Stimulated activated memory B cell treated with anti-CD40 and anti-IgM and Interleukin-4, amounts not matched to agents 10 μg/mL and 1 μg/mL and 100 μg/mL, for 72 hours (primary cell): ENCODE data around the gene DDAH1.

Experiments used
- ATAC-seq: fragments of 150-1000 bp; cut with Tn5 transposase; 2 replicates; pipeline ENCODE4 v1.10.0; 2021
- H3K27ac Mint-ChIP-seq: one replicate; pipeline ENCODE4 v1.8.0; 2022; ENCODE audit warnings: mild to moderate bottlenecking, mixed read lengths
- H3K27me3 Mint-ChIP-seq: one replicate; pipeline ENCODE4 v1.8.0; 2022; ENCODE audit warnings: mixed read lengths
- H3K36me3 Mint-ChIP-seq: one replicate; pipeline ENCODE4 v1.8.0; 2022; ENCODE audit warnings: mixed read lengths
- H3K4me1 Mint-ChIP-seq: one replicate; pipeline ENCODE4 v1.8.0; 2022; ENCODE audit warnings: mixed read lengths
- H3K4me3 Mint-ChIP-seq: one replicate; pipeline ENCODE4 v1.8.0; 2022; ENCODE audit warnings: mild to moderate bottlenecking, moderate library complexity, mixed read lengths
- H3K9me3 Mint-ChIP-seq: one replicate; pipeline ENCODE4 v1.8.0; 2022; ENCODE audit warnings: mixed read lengths

DDAH1 gene

DNA sequence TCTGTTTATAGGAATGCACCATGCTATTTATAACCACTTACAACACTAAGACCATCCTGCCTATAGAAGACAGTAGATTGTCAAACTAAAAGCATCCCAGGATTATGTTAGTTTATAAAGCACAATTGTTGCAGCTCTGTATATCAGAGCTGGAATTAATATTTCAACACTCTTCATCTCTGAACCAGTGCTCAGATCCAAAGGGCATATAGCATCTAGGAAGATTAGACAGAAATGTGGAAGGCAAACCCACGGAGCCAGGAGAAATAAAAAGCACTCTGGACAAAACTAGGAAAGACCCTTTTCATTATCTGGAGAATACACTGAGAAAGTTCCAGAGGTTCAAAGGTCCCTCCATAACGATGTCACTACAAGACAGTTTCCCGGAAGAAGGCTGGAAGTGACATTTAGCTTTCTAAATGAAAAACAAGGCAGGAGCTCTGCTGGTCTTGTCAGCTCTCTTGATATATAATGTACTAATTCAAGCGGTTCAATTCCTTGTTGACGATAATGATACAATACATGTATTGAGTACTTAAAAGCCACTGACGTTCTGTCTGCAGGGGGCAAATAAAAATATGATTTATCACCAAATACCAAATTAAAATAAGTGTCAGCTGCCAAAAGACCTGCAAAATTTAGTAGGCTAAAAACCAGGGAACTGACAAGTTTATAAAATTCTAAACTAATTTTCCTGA, 96.7 kb downstream of the DDAH1 start:
- ATAC-seq = no peak
- Mint-ChIP-seq H3K27ac (no peak overlapping the region), H3K4me3 (no peak overlapping the region), H3K4me1 (peaks cover 2% of the 10 kb centered on the region), H3K36me3 (no peaks in the 10 kb centered on the region), H3K9me3 (no peaks in the 10 kb centered on the region), H3K27me3 (no peaks in the 10 kb centered on the region)

DNA sequence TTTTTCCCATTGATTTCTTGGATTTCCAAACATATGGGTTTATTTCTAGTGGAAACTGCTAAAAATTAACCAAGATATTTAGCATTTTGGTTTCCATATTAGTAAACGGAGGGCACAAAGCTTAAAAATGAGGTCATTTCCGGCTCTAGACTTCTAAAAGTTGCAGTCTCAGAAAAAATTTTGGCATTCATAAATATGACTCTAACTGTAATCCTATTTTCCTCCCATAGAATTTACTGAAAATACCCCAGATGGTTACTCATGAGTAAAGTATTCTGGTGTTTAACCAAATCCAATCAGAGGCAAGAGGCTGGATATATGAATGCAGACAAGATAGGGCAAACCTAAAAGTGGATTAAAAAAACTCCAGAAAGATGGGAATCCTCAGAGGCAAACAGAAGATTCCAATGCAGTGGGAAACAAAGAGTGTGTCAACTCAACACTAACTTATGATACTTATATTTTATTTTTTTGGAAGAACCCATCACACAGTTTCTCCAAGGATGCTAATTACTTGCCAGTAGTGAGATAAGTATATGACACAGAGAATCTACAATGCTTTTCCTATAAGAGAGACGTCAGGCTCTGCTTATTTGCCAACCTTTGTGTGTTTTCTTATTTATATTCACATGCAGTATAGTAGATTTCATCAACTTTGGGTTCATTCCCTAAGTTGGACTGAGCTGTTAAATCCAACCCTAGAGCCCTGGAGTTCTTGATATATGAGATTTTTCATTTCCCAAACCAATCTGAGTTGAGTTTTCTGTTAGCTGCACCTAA, 98.4 kb downstream of the DDAH1 start:
- H3K4me1 Mint-ChIP-seq = no peaks in the 10 kb centered on the region
- ATAC-seq = no peak
- H3K9me3 Mint-ChIP-seq = no peaks in the 10 kb centered on the region
- no peaks in the 10 kb centered on the region for H3K27me3 Mint-ChIP-seq
- H3K27ac Mint-ChIP-seq = no peak overlapping the region
- H3K4me3 Mint-ChIP-seq = no peak overlapping the region
- no peaks in the 10 kb centered on the region for H3K36me3 Mint-ChIP-seq

- Mint-ChIP-seq H3K4me3 (no peak overlapping the region), H3K27ac (no peak overlapping the region), H3K27me3 (no peaks in the 10 kb centered on the region), H3K36me3 (no peaks in the 10 kb centered on the region), H3K9me3 (no peaks in the 10 kb centered on the region), H3K4me1 (no peaks in the 10 kb centered on the region)
- ATAC-seq = no peak
Measured at GRCh38 chr1:85365851-85366250, 99.1 kb downstream of the DDAH1 start.

DNA sequence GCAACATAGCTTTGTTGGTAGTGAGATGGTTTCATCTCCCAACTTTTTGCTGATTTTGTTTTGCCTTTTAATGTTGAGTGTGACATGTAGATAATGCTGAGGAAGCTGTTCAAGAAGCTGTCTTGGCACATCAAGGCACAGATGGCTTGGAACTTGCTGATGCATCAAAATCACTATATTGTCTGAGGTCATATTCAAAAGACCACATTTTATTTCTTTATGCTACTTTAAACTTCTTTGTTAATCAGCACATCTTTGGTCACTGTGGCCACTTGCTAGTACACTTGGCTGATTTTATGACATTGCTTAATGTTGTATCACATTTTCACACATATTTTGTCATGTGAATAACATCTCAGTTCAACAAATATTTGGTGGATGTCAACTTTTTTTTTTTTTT, 101.4 kb downstream of the DDAH1 start:
- H3K4me3 Mint-ChIP-seq = no peak overlapping the region
- no peak overlapping the region for H3K27ac Mint-ChIP-seq
- no peaks in the 10 kb centered on the region for H3K27me3 Mint-ChIP-seq
- no peaks in the 10 kb centered on the region for H3K4me1 Mint-ChIP-seq
- H3K36me3 Mint-ChIP-seq = no peaks in the 10 kb centered on the region
- no peak for ATAC-seq
- H3K9me3 Mint-ChIP-seq = no peaks in the 10 kb centered on the region

- Mint-ChIP-seq H3K27ac (no peak overlapping the region), H3K4me1 (no peaks in the 10 kb centered on the region), H3K36me3 (no peaks in the 10 kb centered on the region), H3K27me3 (no peaks in the 10 kb centered on the region), H3K4me3 (no peak overlapping the region), H3K9me3 (no peaks in the 10 kb centered on the region)
- no peak for ATAC-seq
Measured at GRCh38 chr1:85363092-85363491, 101.9 kb downstream of the DDAH1 start.

DNA sequence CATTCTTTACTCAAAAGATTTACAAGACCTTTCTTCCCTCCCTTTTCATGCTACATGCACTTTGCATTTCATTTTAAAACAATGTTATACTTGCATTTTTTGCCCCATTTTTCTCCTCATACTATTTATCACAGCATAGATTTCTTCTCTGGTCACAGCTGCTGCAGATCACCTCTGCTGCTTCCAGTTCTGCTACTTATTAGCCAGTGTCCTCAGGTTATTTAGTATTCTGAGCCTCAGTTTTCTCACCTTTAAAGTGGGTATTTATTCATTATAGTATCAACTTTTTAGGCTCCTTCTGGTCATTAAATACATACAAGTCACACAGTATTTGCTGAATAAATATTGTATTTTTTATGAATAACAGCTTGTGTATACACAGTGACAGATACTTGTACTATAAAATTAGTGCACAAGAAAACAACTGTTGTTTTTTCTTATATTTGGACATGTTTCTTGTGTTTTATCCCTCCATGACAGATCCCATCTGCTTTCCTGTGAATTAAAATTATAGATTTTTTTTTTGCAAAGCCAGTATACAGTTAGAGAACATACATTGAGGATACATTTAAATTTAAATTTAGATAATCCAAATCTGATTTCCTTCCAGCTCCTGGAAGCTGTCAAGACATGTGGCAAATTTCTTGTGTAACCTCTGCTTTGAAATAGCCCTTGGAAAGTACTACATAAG, 103.2 kb downstream of the DDAH1 start:
- H3K4me3 Mint-ChIP-seq = no peak overlapping the region

DNA sequence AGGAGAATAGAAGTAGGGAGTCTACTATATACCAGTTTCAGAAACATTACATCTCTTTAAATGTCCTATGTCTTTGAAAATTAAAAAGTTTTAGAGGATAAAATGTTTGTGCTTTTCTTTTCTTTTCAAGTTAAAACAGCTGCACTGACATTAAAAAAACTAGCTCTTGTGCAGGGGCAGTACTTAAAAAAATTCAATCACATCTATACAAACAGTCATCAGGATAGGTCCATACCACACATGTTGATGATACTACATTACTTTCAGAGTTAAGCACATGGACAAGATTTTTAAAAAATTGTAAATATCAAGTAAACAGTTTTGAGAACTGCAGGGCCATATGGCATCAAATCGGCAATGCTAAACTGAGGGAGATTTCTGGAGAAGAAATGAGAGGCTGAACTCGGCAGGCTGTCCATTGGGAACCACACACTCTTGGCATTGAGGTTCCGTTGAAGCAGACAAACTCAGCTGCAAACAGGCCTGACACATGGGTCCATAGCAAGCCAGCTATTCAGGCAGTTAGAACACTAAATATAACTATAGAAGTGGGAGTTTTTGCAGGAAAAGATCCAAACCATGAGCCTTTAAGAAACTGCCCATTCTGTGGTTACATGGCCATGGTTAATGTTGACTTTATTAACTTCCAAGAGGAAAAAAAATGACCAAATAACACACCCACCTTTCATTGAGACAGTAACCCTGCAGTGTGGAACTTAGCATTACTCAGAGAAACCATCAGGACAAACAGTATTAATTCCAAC, 104.0 kb downstream of the DDAH1 start:
- Mint-ChIP-seq H3K36me3 (no peaks in the 10 kb centered on the region), H3K9me3 (no peaks in the 10 kb centered on the region), H3K27me3 (no peaks in the 10 kb centered on the region), H3K27ac (no peak overlapping the region), H3K4me3 (no peak overlapping the region), H3K4me1 (no peaks in the 10 kb centered on the region)
- ATAC-seq = no peak

More for the DNA sequence above, 103.2 kb downstream of the DDAH1 start:
- ATAC-seq = no peak
- Mint-ChIP-seq H3K27ac (no peak overlapping the region), H3K27me3 (no peaks in the 10 kb centered on the region), H3K4me1 (no peaks in the 10 kb centered on the region), H3K36me3 (no peaks in the 10 kb centered on the region), H3K9me3 (no peaks in the 10 kb centered on the region)

DNA sequence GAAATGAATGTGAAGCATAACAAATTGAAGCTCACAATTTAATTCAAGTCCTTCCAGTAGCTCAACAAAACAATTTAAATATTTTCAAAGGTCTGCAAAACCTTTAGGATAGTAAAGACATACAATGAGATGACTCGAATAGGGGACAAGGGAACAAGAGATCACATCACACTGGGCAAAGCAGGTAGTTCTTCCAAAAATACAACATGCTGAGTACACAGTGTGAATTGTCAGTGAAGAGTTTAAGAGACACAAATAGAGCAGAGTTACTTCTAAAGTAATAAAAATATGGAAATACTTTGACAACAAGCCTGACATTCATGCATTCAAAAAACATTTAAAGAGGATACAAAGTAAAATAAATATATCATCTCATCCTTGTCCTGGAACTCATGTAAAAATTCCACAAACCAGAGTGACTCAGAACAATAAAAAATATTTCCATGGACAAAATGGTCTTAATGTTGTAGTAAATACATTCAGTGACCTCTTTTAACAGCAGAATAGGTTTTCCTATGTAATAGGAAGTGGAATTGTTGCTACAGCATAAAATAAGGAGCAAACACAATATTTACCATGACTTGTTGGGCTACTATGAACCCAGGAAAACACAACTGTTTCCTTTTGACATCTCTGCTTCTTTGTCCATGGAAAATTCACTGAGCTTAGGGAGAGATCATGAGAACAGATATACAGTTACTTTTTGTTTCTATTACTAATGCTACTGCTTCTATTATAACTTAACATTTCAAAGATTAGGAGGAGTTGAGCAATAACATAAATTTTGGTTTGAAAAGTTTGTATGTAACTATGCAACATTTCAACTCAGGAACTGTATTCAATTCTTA, 104.9 kb downstream of the DDAH1 start:
- no peak overlapping the region for H3K27ac Mint-ChIP-seq
- H3K27me3 Mint-ChIP-seq = no peaks in the 10 kb centered on the region
- no peak for ATAC-seq
- H3K4me1 Mint-ChIP-seq = no peaks in the 10 kb centered on the region
- H3K9me3 Mint-ChIP-seq = no peaks in the 10 kb centered on the region
- H3K4me3 Mint-ChIP-seq = no peak overlapping the region
- H3K36me3 Mint-ChIP-seq = no peaks in the 10 kb centered on the region

DNA sequence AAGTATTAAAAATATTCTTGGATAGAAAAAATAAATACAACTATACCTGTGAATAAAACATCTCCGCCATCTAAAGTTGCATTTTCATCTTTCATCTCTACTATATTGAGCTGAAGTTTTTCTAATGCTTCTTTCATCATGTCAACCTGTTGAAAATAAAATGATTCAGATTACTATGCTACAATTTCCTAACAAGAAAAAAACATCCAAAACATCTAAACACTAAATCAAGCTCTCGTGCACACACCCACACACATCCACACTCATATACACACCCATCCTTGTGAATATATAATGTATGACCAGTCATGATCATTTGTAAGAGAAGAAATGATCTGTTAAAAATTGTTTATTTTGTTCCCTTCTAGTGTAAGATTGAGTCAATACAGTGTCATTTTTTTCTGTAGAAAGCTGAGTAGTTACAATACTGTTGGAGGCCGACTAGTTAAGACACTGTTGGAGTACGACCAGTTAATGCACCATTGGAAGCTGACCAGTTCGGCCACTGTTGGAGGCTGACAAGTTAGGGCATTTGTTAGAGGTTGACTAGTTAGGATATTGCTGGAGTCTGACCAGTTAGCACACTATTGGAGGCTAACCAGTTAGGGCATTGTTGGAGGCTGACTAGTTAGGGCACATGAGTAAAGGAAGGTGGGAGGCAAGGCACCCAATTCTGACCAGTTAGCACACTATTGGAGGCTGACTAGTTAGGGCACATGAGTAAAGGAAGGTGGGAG, 106.1 kb downstream of the DDAH1 start:
- Mint-ChIP-seq H3K27ac (no peak overlapping the region), H3K36me3 (no peaks in the 10 kb centered on the region), H3K4me3 (no peak overlapping the region), H3K4me1 (no peaks in the 10 kb centered on the region), H3K9me3 (no peaks in the 10 kb centered on the region), H3K27me3 (no peaks in the 10 kb centered on the region)
- no peak for ATAC-seq

GRCh38 chr1:85357817-85358216, 107.1 kb downstream of the DDAH1 start:
- ATAC-seq = no peak
- Mint-ChIP-seq H3K4me1 (no peaks in the 10 kb centered on the region), H3K9me3 (no peaks in the 10 kb centered on the region), H3K36me3 (no peaks in the 10 kb centered on the region), H3K4me3 (no peak overlapping the region), H3K27me3 (no peaks in the 10 kb centered on the region), H3K27ac (no peak overlapping the region)

- H3K27ac Mint-ChIP-seq = no peak overlapping the region
- no peak overlapping the region for H3K4me3 Mint-ChIP-seq
- no peaks in the 10 kb centered on the region for H3K27me3 Mint-ChIP-seq
- no peaks in the 10 kb centered on the region for H3K9me3 Mint-ChIP-seq
- no peak for ATAC-seq
- no peaks in the 10 kb centered on the region for H3K36me3 Mint-ChIP-seq
- H3K4me1 Mint-ChIP-seq = no peaks in the 10 kb centered on the region
Measured at GRCh38 chr1:85356130-85356529, 108.8 kb downstream of the DDAH1 start.

DNA sequence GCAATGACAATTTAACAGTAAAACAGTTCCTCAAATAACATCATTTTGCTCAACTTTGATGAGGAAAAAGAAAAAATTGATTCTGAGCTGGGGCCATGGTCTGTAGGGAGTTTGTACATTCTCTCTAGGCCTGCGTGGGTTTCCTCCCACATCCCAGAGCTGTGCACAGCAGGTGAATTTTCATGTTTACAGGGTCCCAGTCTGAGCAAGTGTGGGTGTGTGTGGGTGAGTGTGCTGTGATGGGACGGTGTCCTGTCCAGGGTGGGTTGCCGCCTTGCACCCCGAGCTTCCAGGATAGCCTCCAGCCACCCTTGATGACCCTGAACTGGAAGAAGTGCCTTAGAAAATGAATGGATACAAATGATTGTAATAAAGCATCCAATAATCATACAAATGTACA, 112.9 kb downstream of the DDAH1 start:
- Mint-ChIP-seq H3K27me3 (no peaks in the 10 kb centered on the region), H3K4me3 (no peak overlapping the region), H3K36me3 (peaks cover 9% of the 10 kb centered on the region), H3K9me3 (no peaks in the 10 kb centered on the region), H3K4me1 (no peaks in the 10 kb centered on the region), H3K27ac (no peak overlapping the region)
- no peak for ATAC-seq

DNA sequence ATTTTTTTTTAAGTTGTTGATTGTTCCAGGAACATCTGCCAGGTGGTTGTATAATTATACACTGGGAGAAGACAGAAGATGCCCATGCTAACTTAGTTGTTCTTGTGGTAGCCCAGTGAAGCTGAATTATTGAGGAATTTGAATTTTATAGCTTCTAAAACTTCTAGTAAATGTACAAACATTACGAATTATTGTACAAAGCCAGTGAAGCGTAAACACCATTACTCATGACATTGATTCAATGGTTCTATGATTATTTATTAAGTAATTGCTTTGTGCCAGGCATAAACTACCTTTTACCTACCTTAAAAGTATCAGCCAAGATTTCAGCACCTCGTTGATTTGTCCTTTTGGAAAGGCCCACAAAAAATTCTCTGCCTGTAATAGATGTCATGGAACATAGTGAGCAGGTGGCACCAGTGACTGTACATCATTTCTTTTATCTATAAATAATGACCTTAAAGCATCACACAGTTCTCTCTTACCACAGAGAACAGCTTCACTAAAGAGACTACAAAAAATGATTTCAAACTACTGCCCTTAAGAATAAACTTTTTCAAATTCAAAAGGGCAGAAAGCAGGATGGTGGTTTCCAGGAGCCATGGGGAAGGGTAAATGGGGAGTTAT, 113.6 kb downstream of the DDAH1 start:
- peaks cover 14% of the 10 kb centered on the region for H3K36me3 Mint-ChIP-seq
- H3K9me3 Mint-ChIP-seq = no peaks in the 10 kb centered on the region
- ATAC-seq = no peak
- no peaks in the 10 kb centered on the region for H3K4me1 Mint-ChIP-seq
- no peak overlapping the region for H3K27ac Mint-ChIP-seq
- no peak overlapping the region for H3K4me3 Mint-ChIP-seq
- H3K27me3 Mint-ChIP-seq = no peaks in the 10 kb centered on the region

DNA sequence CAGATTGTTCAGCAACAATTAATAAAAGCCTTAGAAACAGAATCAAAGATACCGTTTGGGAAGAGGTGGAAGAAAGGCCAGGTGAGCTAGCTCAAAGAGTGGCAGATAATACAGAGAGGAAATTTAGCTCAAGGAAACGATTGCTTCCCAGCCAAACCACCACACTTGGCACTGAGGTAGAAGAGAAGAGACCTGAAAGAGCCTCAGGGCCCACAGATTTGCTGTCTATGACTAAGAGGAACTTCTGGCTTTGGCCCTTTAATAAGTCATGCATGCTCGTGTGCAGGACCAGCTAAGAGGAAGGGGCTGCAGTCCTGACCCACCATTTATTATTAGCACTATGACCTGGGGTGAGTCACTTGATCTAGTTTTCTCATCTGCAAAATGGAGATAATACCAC, 115.7 kb downstream of the DDAH1 start:
- no peak for ATAC-seq
- no peaks in the 10 kb centered on the region for H3K9me3 Mint-ChIP-seq
- no peaks in the 10 kb centered on the region for H3K27me3 Mint-ChIP-seq
- no peak overlapping the region for H3K4me3 Mint-ChIP-seq
- H3K36me3 Mint-ChIP-seq = peaks cover 25% of the 10 kb centered on the region
- H3K27ac Mint-ChIP-seq = no peak overlapping the region
- no peaks in the 10 kb centered on the region for H3K4me1 Mint-ChIP-seq
